NK-92 treated with Interleukin-12 subunit alpha and Interleukin-12 subunit beta, amount 100 ng/mL, for 24 hours (cell line): ENCODE data around the gene MCCC2.
"Not testable (repeated sequence)": the region's sequence is repeated elsewhere in the genome, so short reads cannot be mapped to it uniquely, and the experiment has no call there.

Experiments used
- DNase-seq: peaks from one replicate; lab custom pipeline; 2025; lab: John Stamatoyannopoulos, UW

The MCCC2 gene

GRCh38 chr5:71597001-71597400, 9.9 kb downstream of the MCCC2 start:
- DNase-seq, result no peak

- DNase-seq, result no peak
Measured at GRCh38 chr5:71600783-71601182, 13.6 kb downstream of the MCCC2 start.

- peak; percentile 68 for DNase-seq
Measured at GRCh38 chr5:71601222-71602026, 14.3 kb downstream of the MCCC2 start.

- DNase-seq, result not testable (repeated sequence)
Measured at GRCh38 chr5:71609916-71610315, 22.8 kb downstream of the MCCC2 start.

- no peak for DNase-seq
Measured at GRCh38 chr5:71615809-71616208, 28.7 kb downstream of the MCCC2 start.

- no peak for DNase-seq
Measured at GRCh38 chr5:71620630-71621029, 33.5 kb downstream of the MCCC2 start.

- DNase-seq, result no peak
Measured at GRCh38 chr5:71621268-71621667, 34.1 kb downstream of the MCCC2 start.

- DNase-seq, result no peak
Measured at GRCh38 chr5:71621741-71622140, 34.6 kb downstream of the MCCC2 start.

- DNase-seq, result peak; percentile 26
Measured at GRCh38 chr5:71623221-71623794, 36.2 kb downstream of the MCCC2 start.

GRCh38 chr5:71629950-71630349, 42.8 kb downstream of the MCCC2 start:
- DNase-seq, result no peak

GRCh38 chr5:71631070-71631469, 43.9 kb downstream of the MCCC2 start:
- DNase-seq, result no peak

- no peak for DNase-seq
Measured at GRCh38 chr5:71632168-71632567, 45.0 kb downstream of the MCCC2 start.

- DNase-seq, result no peak
Measured at GRCh38 chr5:71633255-71634155, 46.4 kb downstream of the MCCC2 start.

GRCh38 chr5:71637133-71637532, 50.0 kb downstream of the MCCC2 start:
- DNase-seq, result no peak

GRCh38 chr5:71640408-71640807, 53.3 kb downstream of the MCCC2 start:
- DNase-seq, result no peak

- DNase-seq, result no peak
Measured at GRCh38 chr5:71645030-71645429, 57.9 kb downstream of the MCCC2 start.

GRCh38 chr5:71650940-71651339, 63.8 kb downstream of the MCCC2 start:
- not testable (repeated sequence) for DNase-seq

- no peak for DNase-seq
Measured at GRCh38 chr5:71651579-71651978, 64.4 kb downstream of the MCCC2 start.

- DNase-seq, result no peak
Measured at GRCh38 chr5:71652349-71652748, 65.2 kb downstream of the MCCC2 start.

- no peak for DNase-seq
Measured at GRCh38 chr5:71652803-71653543, 65.8 kb downstream of the MCCC2 start.

- no peak for DNase-seq
Measured at GRCh38 chr5:71658916-71659662, 71.9 kb downstream of the MCCC2 start.
